MM.1S (cell line): ENCODE results near the gene PPFIA2.

Source experiments
- DNase-seq: peaks from one replicate; pipeline ENCODE4 v3.0.0-alpha.2; 2015
- H2AFZ ChIP-seq: fragments of 300-600 bp; sonication (generic); 2 replicates; pipeline ENCODE4 v1.6.0; 2016; ENCODE audit warnings: antibody characterized with exemption, low read length
- H3F3A ChIP-seq: fragments of 300-600 bp; sonication (generic); 2 replicates; pipeline ENCODE4 v1.6.1; 2016; ENCODE audit warnings: mild to moderate bottlenecking, antibody characterized with exemption, low read length, moderate library complexity, mixed read lengths; ENCODE audit not compliant: insufficient read depth
- H3K27ac ChIP-seq: fragments of 300-600 bp; sonication (generic); 2 replicates; pipeline ENCODE4 v1.5.1; 2016; ENCODE audit warnings: mild to moderate bottlenecking, low read length
- H3K27me3 ChIP-seq: fragments of 300-600 bp; sonication (generic); replicated peaks from 2 replicates; pipeline ENCODE4 v1.6.0; 2016; ENCODE audit warnings: low read length; ENCODE audit not compliant: insufficient read depth
- H3K36me3 ChIP-seq: fragments of 300-600 bp; sonication (generic); replicated peaks from 2 replicates; pipeline ENCODE4 v1.6.1; 2016; ENCODE audit warnings: mild to moderate bottlenecking, low read length, mixed read lengths; ENCODE audit not compliant: insufficient read depth
- H3K4me1 ChIP-seq: fragments of 300-600 bp; sonication (generic); 2 replicates; pipeline ENCODE4 v1.6.1; 2016; ENCODE audit warnings: low read length, mixed read lengths
- H3K4me2 ChIP-seq: fragments of 300-600 bp; sonication (generic); 2 replicates; pipeline ENCODE4 v1.6.0; 2016; ENCODE audit warnings: low read depth, low read length
- H3K4me3 ChIP-seq: fragments of 300-600 bp; sonication (generic); 2 replicates; pipeline ENCODE4 v1.5.1; 2016; ENCODE audit warnings: low read length, mixed read lengths
- H3K79me2 ChIP-seq: fragments of 300-600 bp; sonication (generic); 2 replicates; pipeline ENCODE4 v1.6.1; 2016; ENCODE audit warnings: mixed run types, low read length, mixed read lengths
- H3K9ac ChIP-seq: fragments of 300-600 bp; sonication (generic); 2 replicates; pipeline ENCODE4 v1.6.1; 2016; ENCODE audit warnings: low read length, mixed read lengths
- H3K9me2 ChIP-seq: fragments of 300-600 bp; sonication (generic); replicated peaks from 2 replicates; pipeline ENCODE4 v1.6.1; 2016; ENCODE audit warnings: mild to moderate bottlenecking, low read length, mixed read lengths; ENCODE audit not compliant: insufficient read depth
- H3K9me3 ChIP-seq: fragments of 300-600 bp; sonication (generic); replicated peaks from 2 replicates; pipeline ENCODE4 v1.6.1; 2016; ENCODE audit warnings: mild to moderate bottlenecking, low read length, mixed read lengths; ENCODE audit not compliant: insufficient read depth
- H4K20me1 ChIP-seq: fragments of 300-600 bp; sonication (generic); 2 replicates; pipeline ENCODE4 v1.6.1; 2016; ENCODE audit warnings: mild to moderate bottlenecking, low read length, moderate library complexity, mixed read lengths; ENCODE audit not compliant: insufficient read depth
- EZH2 ChIP-seq: fragments of 300-600 bp; sonication (generic); optimal IDR thresholded peaks from 2 replicates; pipeline ENCODE3; 2017; ENCODE audit warnings: low read depth, mild to moderate bottlenecking, antibody characterized with exemption, low read length, mixed read lengths
- EZH2phosphoT487 ChIP-seq: fragments of 300-600 bp; sonication (generic); IDR thresholded peaks from 2 replicates; pipeline ENCODE4 v1.6.1; 2018; ENCODE audit warnings: antibody characterized with exemption, low read length
- TF ChIP-seq, protein P1 (sequence below): fragments of 300-600 bp; sonication (generic); IDR thresholded peaks from 2 replicates; pipeline ENCODE4 v1.5.1; 2016; ENCODE audit warnings: antibody characterized with exemption, low read length, mixed read lengths

PPFIA2 gene

GRCh38 chr12:81297601-81298000, 461.5 kb downstream of the PPFIA2 start:
- no peaks in the 10 kb centered on the region for H3K79me2 ChIP-seq
- no peaks in the 10 kb centered on the region for H3K27me3 ChIP-seq
- H3K36me3 ChIP-seq = no peaks in the 10 kb centered on the region
- no peak for TF ChIP-seq EZH2
- no peak overlapping the region for H3K9ac ChIP-seq
- H3K4me1 ChIP-seq = no peaks in the 10 kb centered on the region
- no peaks in the 10 kb centered on the region for H3F3A ChIP-seq
- DNase-seq = no peak
- H3K9me2 ChIP-seq = no peaks in the 10 kb centered on the region
- no peak overlapping the region for H2AFZ ChIP-seq
- no peak overlapping the region for H3K27ac ChIP-seq
- H3K4me3 ChIP-seq = no peak overlapping the region
- no peak overlapping the region for H3K4me2 ChIP-seq
- no peaks in the 10 kb centered on the region for H3K9me3 ChIP-seq
- H4K20me1 ChIP-seq = no peaks in the 10 kb centered on the region

- Histone ChIP-seq H3K27ac (no peak overlapping the region), H2AFZ (no peak overlapping the region), H3K4me2 (no peak overlapping the region), H3K9me3 (no peaks in the 10 kb centered on the region), H3K9ac (no peak overlapping the region), H3K79me2 (no peaks in the 10 kb centered on the region), H3K4me1 (no peaks in the 10 kb centered on the region), H3K36me3 (no peaks in the 10 kb centered on the region), H3K9me2 (no peaks in the 10 kb centered on the region), H3K4me3 (no peak overlapping the region), H3K27me3 (no peaks in the 10 kb centered on the region), H3F3A (no peaks in the 10 kb centered on the region), H4K20me1 (no peaks in the 10 kb centered on the region)
- TF ChIP-seq EZH2phosphoT487 (no peak), EZH2 (no peak)
- TF ChIP-seq, protein P1, sequence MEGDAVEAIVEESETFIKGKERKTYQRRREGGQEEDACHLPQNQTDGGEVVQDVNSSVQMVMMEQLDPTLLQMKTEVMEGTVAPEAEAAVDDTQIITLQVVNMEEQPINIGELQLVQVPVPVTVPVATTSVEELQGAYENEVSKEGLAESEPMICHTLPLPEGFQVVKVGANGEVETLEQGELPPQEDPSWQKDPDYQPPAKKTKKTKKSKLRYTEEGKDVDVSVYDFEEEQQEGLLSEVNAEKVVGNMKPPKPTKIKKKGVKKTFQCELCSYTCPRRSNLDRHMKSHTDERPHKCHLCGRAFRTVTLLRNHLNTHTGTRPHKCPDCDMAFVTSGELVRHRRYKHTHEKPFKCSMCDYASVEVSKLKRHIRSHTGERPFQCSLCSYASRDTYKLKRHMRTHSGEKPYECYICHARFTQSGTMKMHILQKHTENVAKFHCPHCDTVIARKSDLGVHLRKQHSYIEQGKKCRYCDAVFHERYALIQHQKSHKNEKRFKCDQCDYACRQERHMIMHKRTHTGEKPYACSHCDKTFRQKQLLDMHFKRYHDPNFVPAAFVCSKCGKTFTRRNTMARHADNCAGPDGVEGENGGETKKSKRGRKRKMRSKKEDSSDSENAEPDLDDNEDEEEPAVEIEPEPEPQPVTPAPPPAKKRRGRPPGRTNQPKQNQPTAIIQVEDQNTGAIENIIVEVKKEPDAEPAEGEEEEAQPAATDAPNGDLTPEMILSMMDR = no peak
- no peak for DNase-seq
Measured at GRCh38 chr12:81296556-81297305, 462.4 kb downstream of the PPFIA2 start.

- TF ChIP-seq EZH2phosphoT487 (no peak), EZH2 (no peak)
- TF ChIP-seq, protein P1 = no peak
- H4K20me1 ChIP-seq = no peaks in the 10 kb centered on the region
- no peak for DNase-seq
- no peaks in the 10 kb centered on the region for H3F3A ChIP-seq
- no peaks in the 10 kb centered on the region for H3K4me1 ChIP-seq
- no peaks in the 10 kb centered on the region for H3K9me3 ChIP-seq
- H3K36me3 ChIP-seq = no peaks in the 10 kb centered on the region
- no peak overlapping the region for H3K4me2 ChIP-seq
- H3K9ac ChIP-seq = no peak overlapping the region
- no peaks in the 10 kb centered on the region for H3K9me2 ChIP-seq
- H3K27me3 ChIP-seq = no peaks in the 10 kb centered on the region
- H3K79me2 ChIP-seq = no peaks in the 10 kb centered on the region
- no peak overlapping the region for H3K27ac ChIP-seq
- H2AFZ ChIP-seq = no peak overlapping the region
- H3K4me3 ChIP-seq = no peak overlapping the region
Measured at GRCh38 chr12:81295251-81295650, 463.9 kb downstream of the PPFIA2 start.

- no peak for TF ChIP-seq EZH2
- TF ChIP-seq, protein P1 = no peak
- no peak for TF ChIP-seq EZH2phosphoT487
Measured at GRCh38 chr12:81294325-81295190, 464.6 kb downstream of the PPFIA2 start.

More at GRCh38 chr12:81294325-81295190, 464.6 kb downstream of the PPFIA2 start:
- H3K9me3 ChIP-seq = no peaks in the 10 kb centered on the region
- H3K79me2 ChIP-seq = no peaks in the 10 kb centered on the region
- no peaks in the 10 kb centered on the region for H3K4me1 ChIP-seq
- H3K36me3 ChIP-seq = no peaks in the 10 kb centered on the region
- H3K4me2 ChIP-seq = no peak overlapping the region
- no peaks in the 10 kb centered on the region for H3K9me2 ChIP-seq
- H2AFZ ChIP-seq = no peak overlapping the region
- no peak overlapping the region for H3K9ac ChIP-seq
- H3K27me3 ChIP-seq = no peaks in the 10 kb centered on the region
- no peak for DNase-seq
- no peak overlapping the region for H3K27ac ChIP-seq
- H4K20me1 ChIP-seq = no peaks in the 10 kb centered on the region
- no peak overlapping the region for H3K4me3 ChIP-seq
- H3F3A ChIP-seq = no peaks in the 10 kb centered on the region
